ENCODE measurements around the gene HLF.
"Not testable (repeated sequence)": the region's sequence is repeated elsewhere in the genome, so short reads cannot be mapped to it uniquely, and the experiment has no call there.

The HLF gene

DNA sequence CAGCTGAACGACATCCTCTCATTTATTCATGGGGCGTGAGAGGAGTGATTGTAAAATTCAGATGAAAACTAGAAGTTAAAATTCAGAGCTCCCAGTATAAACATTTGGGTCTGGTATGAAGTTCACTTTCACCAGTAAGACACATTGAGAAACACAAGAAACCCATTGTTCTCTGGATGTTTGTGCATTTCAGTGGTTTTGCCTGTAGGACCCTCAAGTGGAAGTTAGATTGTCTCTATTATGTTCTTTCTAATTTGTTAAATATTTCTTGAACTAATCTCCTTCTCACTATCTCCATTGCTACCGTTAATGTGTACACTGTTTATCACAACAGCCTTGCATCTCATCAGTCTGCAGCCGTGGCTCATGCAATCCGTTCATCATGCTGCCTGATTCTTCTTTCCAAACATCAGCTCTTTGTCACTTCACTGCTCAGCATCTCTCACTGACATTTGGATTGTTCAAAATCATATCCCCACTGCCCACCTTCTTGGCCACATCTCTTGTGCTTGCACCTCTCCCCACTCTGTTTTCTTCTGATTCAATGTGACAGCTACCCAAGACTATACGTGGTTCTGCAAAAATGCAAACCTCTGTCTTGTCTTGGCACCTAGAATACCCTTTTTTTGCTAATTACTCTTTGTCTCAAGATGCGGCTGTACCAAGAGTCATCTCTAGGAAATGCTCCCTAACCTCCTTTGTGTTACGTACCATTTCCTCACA, 49.5 kb downstream of the HLF start:
- DNase-seq, result no peak

DNA sequence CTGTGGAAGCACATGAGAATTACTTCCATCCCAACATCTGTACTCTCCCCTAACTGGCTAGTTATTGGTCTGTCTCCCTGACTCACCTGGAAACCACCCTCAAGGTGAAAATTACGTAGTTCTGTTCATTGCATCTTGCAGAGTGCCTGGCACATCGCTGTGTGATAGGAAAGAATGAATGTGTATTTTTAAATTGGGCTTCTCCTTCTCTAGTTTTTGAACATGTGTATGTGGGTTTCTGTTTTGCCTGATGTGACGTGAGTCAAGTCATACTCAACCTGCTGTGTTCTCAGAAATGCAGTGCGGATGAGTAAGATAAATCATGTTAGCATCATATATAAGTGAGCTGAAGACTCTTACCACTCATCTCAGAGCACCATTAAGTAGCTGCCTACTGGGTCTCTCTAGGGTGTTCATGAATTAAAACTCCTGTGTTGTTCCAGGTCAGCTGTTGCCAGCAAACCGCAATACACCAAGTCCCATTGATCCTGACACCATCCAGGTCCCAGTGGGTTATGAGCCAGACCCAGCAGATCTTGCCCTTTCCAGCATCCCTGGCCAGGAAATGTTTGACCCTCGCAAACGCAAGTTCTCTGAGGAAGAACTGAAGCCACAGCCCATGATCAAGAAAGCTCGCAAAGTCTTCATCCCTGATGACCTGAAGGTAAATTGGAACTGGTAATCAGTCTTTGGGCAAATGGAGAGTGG, 50.2 kb downstream of the HLF start:
- no peak for DNase-seq

DNA sequence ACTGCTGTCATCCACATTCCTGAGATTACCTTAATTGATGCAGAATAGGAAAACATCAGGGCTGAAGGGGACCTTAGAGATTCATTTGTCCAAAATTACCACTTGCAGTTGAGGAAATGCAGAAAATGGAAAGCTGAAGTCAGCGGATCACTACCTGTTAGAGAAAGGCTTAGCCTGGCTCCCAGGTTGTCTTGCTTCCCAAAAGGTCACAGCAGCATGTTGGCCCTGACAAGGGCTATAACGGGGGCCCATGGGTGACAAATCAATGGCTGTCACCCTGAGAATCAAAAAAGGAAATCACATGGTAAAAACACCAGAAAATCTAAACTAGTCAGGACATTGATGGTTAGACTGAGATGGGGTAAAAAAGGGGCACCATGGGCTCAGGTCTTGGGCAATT, 51.7 kb downstream of the HLF start:
- DNase-seq, result no peak

DNA sequence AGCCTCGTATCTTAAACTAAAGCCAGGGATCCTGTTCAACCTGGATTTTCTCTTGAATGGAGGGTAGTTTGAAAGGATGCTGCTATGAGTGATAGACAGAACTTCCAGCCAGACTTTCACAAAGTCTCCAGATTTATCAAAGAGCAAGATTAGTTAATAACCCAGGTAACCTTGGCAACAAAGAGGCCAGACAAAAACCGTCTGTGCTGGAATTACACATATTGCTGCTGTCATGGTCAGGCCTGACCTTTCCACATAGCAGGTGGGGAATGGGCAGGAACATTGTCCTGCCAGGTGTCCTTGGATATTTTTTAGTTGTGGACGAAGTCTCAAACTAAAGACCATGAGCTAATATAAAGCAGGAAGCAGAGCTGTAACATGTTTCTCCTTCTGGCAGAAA, 52.5 kb downstream of the HLF start:
- DNase-seq, result no peak

DNA sequence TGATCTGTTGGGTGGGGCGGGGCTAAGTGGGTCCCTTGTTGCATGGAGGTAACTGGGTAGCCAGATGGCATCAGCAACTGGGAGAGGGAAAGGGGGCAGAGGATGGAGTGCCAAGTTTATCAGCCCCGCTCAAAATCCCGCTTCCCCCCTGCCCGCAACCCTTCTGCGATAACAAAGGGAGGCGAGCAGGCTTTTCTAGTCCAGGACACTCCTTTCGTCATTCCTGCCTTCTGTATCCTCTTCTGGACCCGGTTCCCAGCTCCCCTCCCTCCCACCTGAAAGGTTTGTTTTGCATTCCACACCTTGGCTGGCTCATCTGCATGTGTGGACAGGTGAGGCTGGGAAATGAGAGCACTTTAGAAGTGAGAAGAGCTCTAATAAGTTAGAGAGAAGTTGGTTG, 53.3 kb downstream of the HLF start:
- DNase-seq, result no peak

DNA sequence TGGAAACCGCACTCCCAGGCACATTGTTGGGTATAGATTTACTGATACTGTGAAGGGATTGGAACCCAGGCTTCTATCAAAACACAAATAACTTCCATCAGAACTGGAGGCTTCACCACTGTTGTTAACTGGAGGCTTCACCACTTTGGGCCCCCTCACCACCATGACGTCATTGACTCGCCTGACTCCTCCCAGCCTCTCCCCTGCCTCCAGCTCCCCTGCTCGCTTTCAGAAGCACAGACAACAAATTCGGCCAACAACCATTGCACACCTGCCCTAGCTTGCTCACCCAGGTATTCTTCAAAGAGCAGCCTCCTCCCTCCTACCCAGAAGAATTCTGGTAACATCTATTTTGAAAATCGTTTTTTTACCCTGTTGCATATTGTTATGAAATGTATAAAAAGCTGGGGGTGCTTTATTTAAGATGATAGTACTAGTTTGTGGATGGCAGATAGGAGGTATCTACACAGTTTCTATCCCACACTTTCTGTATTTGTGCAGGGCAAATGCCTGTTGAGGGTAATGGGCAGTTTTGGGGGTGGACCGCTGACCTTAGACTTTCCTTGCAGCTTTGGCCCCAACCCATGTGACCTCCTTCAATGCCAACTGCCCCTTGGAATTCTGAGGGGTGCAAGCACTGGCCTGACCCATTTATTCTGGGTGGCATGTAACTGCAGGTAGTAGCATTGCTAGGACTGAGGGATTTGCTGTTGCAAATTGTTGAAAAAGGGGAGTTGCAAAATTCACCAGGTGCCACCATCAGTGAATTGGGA, 54.1 kb downstream of the HLF start:
- DNase-seq, result no peak

DNA sequence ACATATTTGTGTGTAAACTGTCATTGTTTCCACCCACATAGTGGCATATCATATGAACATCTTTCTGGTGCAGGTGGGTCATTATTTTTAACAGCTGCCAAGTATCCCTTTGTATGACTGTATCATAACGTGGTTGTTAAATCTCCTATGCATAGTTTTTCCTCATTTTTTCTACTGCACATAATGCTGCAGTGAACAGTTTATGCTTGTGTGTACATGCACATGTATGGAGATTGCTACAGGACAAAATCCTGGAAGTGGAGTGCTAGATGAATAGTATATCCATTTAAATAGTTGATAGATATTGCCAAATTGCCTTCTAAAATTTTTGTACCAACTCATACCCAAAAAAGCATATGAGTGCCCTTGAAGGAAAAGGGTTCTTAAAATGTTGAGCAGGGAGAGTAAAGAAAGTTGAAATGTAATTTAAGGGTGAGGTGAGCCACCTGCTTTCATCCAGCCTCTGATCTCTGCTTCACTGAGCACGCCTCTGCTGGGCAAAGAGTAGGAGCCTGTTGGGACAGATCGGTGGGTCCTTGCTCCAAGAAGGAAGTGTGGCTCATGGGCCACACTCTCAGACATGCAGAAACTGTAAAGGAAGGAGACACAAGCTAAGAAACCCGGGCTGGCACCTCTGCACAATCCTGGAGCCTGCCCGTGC, 55.3 kb downstream of the HLF start:
- DNase-seq, result no peak

DNA sequence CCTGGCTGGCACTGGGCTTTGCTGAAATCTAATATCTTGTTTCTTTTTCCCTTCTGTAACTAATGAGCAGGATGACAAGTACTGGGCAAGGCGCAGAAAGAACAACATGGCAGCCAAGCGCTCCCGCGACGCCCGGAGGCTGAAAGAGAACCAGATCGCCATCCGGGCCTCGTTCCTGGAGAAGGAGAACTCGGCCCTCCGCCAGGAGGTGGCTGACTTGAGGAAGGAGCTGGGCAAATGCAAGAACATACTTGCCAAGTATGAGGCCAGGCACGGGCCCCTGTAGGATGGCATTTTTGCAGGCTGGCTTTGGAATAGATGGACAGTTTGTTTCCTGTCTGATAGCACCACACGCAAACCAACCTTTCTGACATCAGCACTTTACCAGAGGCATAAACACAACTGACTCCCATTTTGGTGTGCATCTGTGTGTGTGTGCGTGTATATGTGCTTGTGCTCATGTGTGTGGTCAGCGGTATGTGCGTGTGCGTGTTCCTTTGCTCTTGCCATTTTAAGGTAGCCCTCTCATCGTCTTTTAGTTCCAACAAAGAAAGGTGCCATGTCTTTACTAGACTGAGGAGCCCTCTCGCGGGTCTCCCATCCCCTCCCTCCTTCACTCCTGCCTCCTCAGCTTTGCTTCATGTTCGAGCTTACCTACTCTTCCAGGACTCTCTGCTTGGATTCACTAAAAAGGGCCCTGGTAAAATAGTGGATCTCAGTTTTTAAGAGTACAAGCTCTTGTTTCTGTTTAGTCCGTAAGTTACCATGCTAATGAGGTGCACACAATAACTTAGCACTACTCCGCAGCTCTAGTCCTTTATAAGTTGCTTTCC, 56.0 kb downstream of the HLF start:
- DNase-seq, result no peak

DNA sequence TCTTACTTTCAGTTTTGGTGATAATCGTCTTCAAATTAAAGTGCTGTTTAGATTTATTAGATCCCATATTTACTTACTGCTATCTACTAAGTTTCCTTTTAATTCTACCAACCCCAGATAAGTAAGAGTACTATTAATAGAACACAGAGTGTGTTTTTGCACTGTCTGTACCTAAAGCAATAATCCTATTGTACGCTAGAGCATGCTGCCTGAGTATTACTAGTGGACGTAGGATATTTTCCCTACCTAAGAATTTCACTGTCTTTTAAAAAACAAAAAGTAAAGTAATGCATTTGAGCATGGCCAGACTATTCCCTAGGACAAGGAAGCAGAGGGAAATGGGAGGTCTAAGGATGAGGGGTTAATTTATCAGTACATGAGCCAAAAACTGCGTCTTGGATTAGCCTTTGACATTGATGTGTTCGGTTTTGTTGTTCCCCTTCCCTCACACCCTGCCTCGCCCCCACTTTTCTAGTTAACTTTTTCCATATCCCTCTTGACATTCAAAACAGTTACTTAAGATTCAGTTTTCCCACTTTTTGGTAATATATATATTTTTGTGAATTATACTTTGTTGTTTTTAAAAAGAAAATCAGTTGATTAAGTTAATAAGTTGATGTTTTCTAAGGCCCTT, 56.8 kb downstream of the HLF start:
- DNase-seq, result no peak

DNA sequence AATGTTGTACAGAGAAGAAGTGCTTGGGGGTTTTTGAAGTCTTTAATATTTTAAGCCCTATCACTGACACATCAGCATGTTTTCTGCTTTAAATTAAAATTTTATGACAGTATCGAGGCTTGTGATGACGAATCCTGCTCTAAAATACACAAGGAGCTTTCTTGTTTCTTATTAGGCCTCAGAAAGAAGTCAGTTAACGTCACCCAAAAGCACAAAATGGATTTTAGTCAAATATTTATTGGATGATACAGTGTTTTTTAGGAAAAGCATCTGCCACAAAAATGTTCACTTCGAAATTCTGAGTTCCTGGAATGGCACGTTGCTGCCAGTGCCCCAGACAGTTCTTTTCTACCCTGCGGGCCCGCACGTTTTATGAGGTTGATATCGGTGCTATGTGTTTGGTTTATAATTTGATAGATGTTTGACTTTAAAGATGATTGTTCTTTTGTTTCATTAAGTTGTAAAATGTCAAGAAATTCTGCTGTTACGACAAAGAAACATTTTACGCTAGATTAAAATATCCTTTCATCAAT, 57.8 kb downstream of the HLF start:
- no peak for DNase-seq

DNA sequence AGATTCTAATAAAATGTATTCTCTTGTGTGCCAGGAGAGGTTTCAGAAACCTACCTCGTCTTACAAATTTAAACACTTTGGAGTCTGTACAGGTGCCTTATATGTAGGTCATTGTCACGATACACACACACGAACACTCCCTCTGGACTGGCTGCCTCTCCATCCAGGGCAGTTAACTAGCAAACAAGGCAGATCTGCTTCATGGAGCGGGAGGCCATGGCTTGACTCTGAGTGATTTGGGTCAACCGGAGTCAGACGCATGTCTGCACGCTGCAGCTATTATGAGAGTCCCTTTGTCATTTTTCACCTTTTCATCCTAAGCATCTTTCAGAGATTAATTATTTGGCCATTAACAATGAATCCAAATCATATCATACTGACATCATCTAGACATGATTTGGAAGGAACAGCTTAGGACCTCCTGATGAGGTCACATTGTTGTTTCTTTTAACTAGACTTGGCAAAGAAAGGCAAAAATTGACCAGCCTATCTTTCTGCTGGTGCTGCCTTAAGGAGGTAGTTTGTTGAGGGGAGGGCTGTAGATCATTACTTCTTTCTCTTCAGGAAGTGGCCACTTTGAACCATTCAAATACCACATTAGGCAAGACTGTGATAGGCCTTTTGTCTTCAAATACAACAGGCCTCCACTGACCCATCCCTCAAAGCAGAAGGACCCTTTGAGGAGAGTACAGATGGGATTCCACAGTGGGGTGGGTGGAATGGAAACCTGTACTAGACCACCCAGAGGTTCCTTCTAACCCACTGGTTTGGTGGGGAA, 58.9 kb downstream of the HLF start:
- DNase-seq, result no peak

DNA sequence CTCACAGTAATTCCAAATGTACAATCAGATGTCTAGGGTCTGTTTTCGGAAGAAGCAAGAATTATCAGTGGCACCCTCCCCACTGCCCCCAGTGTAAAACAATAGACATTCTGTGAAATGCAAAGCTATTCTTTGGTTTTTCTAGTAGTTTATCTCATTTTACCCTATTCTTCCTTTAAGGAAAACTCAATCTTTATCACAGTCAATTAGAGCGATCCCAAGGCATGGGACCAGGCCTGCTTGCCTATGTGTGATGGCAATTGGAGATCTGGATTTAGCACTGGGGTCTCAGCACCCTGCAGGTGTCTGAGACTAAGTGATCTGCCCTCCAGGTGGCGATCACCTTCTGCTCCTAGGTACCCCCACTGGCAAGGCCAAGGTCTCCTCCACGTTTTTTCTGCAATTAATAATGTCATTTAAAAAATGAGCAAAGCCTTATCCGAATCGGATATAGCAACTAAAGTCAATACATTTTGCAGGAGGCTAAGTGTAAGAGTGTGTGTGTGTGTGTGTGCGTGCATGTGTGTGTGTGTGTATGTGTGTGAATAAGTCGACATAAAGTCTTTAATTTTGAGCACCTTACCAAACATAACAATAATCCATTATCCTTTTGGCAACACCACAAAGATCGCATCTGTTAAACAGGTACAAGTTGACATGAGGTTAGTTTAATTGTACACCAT, 59.7 kb downstream of the HLF start:
- no peak for DNase-seq

DNA sequence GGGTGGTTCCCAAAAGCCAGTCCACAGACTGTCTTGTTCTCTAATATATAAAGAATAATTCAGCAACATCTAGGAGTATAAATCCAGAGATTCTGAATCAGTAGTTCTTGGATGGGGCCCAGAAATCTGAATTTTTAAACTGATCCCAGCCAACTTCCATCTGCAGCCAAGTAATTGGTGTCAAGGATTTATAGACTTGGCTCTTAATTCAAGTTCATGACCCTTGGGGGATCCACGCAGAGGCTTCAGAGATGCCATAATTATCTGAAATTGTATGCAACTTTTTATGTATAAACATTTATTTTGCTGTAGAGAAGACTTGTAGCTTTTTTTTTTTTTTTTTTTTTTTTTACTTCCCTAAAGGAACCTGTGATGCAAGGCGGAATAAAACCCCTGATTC, 60.6 kb downstream of the HLF start:
- no peak for DNase-seq

DNA sequence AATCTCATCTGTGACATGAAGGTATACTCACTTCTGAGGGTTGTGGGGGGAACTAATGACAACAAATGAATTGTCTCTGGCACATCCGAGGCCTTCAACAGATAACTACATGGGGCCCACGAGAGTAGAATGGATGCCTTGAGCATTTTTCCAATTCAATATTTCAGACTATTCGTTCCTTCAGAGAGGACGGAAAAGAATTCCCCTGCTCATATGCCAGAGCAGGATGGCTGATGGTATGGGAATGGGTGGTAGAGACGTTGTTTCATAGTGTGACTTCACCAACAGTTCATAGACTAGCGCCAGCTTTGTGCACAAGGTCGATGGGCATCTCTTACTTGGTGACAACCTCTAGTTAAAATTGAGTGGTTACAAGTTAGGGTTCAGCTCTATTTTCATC, 61.3 kb downstream of the HLF start:
- no peak for DNase-seq

DNA sequence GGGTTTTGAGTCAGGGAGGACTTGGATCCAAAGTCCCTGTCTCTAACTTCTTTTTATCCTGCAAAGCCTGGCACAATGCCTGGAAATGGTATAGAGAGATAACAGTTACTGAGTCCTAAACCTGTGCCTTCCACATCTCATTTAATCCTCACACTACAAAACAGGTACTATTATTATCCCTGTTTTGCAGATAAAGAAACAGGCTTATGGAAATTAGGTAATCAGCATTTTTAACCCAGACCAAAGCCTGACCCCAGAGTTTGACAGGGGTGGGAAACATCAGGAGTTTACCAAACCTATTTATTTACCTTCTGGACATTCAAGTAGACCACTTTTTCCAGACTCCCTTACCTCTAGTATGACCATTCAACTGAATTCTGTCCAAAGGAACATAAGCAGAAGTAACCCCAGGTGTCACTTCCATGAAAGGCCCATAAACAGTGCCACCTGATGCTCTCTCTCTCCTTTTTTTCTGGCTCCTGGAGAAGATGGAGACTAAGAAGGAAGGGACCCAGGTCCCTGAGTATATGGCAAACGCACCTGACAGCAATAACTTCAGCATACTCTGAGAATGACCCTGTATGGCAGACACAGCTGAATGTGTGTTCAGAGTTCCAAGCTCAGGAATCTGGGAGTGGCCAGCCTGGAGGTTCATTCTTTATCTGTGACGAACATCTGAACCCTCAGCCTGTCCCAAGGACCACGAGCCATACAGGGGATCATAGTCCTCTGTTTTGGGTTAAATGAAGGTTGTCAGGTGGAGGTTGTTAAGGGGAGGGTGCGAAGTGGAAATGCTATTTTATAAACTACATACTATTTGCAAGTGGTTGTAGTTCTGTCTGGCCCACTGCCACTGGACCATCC, 62.7 kb downstream of the HLF start:
- DNase-seq, result no peak

DNA sequence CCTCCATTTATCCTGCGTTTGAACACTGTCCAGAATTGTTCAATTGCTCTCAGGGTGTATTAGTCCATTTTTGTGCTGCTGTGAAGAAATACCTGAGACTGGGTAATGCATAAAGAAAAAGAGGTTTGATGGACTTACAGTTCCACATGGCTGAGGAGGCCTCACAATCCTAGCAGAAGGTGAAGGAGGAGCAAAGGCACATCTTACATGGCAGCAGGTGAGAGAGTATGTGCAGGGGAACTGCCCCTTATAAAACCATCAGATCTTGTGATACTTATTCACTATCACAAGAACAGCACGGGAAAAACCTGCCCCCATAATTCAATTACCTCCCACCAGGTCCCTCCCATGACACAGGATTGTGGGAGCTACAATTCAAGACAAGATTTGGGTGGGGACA, 63.8 kb downstream of the HLF start:
- not testable (repeated sequence) for DNase-seq

DNA sequence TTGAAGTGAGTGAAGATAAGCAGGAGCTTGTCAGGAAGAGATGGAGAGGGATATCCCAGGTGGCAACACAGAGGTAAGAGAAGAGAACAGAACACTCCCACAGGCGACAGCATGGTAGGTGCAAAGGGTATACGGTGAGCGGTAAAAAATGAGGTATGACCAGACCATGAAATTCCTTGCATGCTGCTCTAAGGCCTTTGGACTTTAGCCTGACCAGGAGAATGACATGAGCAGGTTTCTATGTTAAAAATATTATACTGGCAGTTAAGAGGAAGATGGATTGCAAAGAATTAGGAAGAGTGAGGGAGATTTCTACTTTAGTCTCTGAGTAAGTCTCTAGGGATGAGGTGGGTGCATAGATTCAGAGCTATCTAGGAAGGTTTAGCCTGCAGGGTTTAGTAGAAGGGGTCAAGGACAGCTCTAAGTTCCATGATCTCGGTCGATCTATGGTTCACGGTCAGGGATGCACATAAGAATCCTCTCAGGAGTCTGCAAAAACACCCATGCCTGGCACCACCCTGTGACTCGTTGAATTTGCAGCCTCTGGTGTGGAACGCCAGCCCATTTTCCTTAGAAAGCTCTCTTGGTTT, 65.7 kb downstream of the HLF start:
- no peak for DNase-seq

DNA sequence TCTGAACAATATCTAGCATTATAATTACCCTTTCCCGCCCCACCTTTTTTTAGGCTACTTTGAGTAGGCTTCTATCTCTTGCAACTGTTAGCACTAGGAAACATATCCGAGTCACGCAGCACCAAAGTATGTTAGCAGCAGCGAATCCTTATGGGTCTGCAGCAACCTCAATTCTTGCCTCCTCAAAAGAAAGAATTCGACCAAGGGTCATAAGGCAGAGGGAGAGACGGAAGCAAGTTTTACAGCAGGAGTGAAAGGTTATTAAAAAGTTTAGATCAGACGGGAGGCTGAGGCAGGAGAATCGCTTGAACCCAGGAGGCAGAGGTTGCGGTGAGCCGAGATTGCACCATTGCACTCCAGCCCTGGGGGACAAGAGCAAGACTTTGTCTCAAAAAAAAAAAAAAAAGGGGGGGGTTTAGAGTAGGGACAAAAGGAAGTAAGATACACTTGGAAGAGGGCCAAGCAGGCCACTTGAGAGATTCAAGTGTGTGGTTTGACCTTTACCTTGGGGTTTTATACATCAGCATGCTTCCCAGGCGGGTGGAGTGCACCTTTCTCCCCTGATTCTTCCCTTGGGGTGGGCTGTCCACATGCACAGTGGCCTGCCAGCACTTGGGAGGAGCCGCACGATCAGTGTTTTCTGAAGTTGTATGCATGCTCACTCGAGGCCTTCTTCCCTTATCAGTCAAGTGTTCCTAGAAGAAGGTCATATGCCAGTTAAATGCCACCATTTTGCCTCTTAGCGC, 67.7 kb downstream of the HLF start:
- no peak for DNase-seq

Data from stimulated activated CD4-positive, alpha-beta T cell treated with anti-CD3 and anti-CD28 coated beads, Interleukin-4, amount 100 ng/mL, for 4 hours (primary cell).